Stimulated activated CD8-positive, alpha-beta memory T cell treated with anti-CD3 and anti-CD28 coated beads, Interleukin-2, amount 100 ng/mL, for 48 hours (primary cell): ENCODE data around the gene MSH5.
A peak's percentile ranks its signal among the peaks of the same experiment; 100 is the strongest.

Experiments used
- DNase-seq, 2 donors: peaks; one replicate each; pipeline ENCODE4 v3.0.0-alpha.2; 2020; ENCODE audit warnings: low read depth in 2 of 2

The MSH5 gene

DNA sequence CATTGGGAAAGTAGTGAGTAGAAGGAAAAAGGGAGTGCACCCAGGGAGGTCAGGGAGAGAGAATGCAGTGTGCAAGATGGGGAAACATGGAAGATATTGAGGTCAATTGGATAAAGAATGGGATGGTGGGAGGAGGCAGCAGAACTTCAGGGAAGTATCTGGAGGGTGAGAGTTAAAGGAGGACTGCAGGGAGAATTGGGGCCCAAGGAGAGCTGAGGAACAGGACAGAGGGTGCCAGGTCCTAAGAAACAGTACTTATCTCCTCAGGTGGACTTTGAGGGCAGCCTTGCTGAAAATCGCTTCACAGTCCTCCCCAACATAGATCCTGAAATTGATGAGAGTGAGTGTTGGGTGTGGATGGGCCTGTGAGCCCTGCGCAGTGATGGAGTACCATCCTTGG lies 18.5 kb downstream of the MSH5 start:
- no peak for DNase-seq

DNA sequence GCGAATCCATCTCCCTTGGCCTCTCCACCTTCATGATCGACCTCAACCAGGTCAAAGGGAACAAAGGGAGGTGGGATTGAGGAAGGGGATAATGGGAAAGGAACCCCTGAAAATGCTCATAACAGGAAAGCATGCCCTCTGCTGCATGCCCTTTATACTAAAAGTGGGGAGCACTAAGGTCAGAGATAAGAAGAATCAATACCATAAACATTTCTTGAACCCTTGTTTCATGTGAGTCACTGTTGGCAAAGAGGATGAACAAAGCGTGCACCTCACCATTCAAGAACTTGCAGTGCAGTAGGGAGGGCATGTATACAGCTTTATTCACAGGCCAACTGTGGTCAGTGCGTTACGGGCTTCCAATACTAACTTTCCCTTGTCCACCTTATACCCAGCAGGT lies 21.0 kb downstream of the MSH5 start:
- no peak for DNase-seq

DNA sequence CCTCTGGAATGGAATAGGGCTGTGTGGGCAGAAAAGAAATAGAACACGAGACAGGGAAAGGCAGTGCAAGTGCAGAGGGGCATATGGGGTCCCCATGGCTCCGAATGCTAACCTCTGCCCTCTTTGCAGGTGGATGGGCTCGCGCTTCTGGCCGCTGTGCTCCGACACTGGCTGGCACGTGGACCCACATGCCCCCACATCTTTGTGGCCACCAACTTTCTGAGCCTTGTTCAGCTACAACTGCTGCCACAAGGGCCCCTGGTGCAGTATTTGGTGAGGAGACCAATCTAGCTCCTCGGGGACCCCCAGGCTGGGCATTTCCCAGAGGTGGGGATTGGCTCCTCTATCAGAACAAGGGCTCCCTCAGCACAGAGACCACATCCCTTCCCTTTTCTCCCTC lies 21.5 kb downstream of the MSH5 start:
- no peak for DNase-seq

DNA sequence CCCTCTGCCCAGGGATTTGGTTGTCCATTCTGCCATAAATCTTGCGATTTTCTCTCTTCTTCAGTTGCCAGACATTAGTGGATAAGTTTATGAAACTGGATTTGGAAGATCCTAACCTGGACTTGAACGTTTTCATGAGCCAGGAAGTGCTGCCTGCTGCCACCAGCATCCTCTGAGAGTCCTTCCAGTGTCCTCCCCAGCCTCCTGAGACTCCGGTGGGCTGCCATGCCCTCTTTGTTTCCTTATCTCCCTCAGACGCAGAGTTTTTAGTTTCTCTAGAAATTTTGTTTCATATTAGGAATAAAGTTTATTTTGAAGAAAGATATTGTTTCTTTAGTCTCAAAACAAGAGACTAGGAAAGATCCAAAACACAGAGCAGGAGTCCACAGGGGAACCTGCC lies 22.6 kb downstream of the MSH5 start, which contains the start of gene SAPCD1:
SAPCD1 (plus strand) TSS at position 301 of the 400 bp plus-strand sequence. CDS start 399 bp downstream, outside the sequence.
- no peak for DNase-seq

DNA sequence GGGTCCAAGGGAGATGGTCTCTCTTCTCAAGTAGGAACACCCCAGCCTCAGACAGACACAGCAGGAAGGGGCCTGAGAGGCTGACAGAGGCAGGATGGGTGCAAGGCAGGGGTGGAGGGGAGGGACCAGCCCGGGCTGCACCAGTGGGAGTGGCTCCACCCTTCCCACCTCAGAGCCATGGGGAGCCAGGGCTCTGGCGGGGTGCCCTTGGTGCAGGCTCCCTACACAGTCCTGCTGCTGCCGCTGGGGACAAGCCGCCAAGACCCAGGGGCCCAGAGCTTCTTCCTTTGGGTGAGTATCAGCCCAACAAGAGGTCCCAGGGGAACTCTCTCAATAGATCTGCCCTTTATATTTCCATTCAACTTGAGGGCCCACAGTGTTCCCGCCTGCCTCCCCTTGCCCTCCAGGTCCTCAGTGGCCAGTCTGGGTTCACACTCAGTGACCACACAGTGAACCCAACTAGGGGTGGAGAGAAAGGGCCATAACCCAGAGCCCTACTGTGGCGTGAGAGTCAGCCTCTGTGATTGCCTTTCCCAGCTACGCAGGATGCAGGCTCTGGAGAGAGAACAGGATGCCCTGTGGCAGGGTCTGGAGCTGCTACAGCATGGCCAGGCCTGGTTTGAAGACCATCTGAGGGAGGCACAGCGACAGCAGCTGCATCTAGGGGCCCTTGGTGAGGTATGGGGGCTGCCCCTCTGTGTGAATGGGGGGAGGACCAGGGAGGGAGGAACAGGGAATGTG lies 23.2 kb downstream of the MSH5 start:
- DNase-seq: no peak

DNA sequence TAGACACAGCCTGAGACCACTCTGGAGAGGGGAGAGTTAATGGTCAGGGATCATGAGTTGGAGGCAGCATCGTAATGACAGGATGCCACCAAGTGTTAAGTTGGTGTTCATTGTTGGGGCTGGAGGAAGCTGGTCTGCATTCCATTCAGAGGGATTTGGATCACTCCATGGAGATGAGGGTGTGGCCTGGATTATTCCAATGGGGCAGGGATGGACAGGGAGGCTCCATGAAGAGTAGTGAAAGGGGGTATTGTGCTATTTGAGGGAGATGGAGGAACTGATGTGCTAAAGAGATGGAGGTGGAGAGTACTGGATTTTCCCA lies 23.8 kb downstream of the MSH5 start:
- DNase-seq: no peak

DNA sequence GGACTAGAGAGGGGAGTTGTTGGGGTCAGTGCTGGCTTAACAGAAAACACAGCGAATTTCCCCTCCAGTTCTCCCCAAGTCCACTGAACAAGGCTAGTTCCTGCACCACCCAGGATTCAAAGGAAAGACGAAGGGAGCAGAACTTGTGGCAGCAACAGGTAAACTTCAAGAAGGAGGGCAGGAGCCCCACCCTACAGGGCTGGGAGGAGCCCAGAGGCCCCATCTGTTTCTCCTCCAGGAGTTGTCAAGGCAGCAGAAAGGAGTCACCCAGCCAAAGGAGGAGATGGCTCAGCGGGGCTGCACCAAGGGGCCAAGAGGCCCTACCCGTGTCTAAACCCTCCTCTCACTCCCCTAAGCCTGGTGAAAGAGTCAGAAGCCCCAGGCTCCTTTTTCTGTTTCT lies 24.4 kb downstream of the MSH5 start:
- no peak for DNase-seq

DNA sequence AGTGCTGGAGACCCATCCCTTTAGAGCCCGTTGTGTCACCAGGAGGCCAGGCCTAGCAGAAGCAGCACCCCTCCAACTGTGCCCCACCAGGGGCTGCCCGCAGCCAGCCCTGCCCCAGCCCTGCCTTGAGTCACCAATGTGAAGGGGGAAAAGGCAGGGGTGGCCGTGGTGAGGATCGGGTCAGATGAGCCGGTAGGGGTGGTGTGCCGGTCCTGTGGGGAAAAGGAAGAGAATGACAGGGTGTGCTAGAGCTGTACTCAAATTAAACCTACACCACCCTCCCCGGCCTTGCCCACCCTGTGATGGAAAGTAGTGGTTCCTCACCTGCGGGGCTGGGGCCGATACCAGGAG lies 25.7 kb downstream of the MSH5 start:
- no peak for DNase-seq

DNA sequence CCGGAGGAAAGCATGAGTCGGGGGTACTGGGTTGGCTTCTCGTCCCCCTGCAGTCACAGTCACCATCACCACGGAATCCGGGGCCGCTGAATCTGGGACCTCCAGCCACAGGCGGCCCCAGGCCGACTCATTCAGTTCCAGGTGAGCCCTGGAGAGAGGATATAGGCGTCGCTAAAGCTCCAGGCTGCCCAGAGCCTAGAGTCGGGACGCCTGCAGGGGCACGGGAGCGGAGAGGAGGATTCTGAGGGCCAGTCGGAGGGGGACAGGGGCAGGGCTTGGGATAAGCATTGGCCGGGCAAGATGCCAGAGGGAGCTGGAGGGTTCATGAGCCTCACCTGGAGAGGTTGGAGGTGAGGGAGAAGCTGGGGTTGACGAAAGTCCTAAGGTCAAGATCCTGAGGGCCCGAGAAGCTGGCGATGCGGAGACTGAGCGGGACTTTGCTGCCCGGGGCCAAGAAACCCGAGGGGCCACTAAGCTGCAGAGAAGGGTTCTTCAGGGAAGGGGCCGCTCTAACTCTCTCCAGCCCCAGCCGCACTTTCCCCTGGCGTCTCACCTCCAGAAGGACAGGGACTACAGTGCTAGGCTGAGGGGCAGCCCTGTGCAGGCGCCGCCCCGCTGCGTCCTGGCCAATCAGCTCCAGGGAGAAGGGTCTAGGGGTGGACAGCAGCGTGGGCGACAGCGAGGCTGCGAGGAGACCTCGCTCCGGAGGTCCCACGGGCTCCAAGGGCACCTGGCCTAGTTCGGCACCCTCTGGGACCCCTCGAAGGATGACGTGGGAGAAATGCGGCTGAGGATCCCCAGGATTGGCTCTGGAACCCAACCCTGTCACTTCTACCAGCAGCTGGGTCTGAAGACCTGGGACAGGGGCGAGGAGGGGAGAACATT lies 26.3 kb downstream of the MSH5 start:
- no peak for DNase-seq

DNA sequence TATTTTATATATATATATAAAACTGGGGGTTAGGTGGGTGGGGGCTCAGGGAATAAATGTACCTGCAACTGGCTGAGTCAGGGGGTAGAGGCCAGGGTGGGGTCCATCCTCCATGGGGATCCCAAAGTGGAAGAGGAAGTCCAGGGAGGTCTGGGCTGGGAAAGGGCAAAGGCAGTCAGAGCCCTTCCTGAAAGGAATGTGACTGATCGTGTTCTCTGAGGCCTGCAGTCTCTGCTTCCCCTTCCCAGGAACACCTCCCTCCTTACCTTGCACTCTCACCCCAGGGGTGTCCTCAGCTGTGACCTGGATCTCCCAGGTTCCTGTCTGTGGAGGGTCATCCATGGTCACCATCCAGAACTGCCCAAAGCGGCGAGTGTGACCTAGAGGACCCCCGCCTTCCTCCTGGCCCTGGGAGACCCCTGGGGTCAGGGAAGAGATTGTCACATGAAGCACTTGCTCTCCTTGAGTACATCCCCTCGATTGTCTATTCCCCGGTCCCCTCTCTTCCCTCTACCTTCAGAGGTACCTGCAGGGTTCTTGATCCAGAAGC lies 27.4 kb downstream of the MSH5 start:
- DNase-seq: no peak

DNA sequence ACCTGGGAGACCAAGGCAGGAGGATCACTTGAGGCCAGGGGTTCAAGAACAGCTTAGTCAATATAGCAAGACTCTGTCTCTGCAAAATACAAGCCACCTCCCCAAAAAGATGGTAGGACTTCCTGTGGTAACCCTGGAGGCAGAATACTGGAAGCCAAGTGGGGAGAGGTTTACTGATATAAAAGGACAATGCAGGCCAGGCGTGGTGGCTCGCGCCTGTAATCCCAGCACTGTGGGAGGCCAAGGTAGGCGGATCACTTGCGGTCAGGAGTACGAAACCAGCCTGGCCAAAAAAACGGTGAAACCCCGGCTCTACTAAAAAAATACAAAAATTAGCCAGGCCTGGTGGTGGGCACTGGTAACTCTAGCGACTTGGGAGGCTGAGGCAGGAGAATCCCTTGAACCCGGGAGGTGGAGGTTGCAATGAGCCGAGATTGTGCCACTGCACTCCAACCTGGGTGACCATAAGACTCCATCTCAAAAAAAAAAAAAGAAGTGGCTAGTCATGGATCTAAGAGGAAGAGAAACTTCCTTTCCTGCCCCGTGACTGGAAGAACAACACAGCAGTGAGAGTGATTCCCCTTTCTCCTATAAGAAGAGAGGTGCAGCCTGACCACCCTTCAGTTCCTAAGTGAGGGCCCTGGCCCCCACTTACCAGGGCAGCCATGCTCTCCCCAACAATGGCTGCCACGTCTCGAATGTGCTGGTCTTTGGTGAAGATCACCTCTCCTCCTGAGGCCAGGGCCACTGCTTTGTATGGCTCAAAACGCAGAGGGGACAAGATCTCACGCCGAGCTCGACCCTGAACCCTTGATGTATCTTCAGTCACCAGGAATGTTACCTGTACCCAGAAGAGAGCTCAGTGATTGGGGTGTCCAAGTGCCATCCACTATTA lies 28.8 kb downstream of the MSH5 start:
- no peak for DNase-seq

DNA sequence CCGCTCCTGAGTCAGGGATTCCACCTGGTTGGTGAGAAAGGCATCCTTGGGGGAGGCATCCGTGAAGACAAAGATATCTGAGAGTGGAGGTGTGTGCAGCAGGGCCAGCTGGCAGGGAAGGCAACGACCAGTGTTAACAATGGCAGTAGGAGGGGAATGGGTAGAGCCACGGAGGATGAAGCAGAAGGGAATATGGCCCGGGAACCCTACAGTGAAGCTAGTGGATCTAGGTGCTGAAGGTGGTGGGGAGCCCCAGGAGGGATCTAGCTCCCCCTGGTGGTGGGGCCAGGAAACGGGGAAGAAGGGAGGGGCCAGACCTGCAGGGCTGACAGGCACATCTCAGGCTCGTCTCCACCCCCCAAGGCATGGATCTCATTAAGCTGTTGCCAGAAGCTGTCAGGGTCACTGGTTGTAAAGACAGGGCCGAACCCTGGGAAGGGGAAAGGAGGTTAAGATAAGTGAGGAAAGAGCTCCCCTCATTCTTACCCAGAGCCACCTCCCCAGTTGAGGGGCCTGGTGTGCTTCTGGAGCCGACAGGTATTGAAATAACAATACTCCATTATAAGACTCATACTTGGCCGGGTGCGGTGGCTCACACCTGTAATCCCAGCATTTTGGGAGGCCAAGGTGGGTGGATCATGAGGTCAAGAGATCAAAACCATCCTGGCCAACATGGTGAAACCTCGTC lies 30.0 kb downstream of the MSH5 start:
- peak; percentile 69 to 79 for DNase-seq

DNA sequence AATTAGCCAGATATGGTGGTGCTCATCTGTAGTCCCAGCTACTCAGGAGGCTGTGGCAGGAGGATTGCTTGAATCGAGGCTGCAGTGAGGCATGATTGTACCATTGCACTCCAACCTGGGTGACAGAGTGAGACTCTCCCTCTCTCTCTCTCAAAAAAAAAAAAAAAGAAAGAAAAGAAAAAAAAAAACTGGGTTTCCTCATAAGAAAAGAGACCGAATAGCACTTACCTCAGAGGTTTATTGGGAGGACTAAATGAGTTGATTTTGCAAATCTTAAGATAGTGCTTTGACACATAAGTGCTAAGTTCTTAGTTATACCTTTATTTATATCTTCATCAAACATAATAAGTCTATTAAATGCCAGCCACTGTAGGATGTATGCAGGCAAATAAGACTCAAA lies 31.1 kb downstream of the MSH5 start:
- DNase-seq: no peak

DNA sequence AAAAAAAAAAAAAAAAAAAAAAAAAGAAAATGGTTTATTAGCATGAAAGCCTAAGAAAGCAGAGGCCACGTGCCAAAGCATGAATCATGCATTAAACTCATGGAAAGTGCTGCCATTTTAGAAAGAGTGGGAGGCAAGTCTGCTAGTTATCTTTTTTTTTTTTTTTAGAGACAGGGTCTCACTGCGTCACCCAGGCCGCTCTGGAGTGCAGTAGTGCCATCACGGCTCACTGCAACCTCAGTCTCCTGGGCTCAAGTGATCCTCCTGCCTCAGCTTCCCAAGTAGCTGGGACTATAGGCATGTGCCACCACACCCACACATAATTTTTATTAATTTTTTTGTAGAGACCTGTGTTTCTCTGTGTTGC lies 32.2 kb downstream of the MSH5 start:
- DNase-seq: no peak

DNA sequence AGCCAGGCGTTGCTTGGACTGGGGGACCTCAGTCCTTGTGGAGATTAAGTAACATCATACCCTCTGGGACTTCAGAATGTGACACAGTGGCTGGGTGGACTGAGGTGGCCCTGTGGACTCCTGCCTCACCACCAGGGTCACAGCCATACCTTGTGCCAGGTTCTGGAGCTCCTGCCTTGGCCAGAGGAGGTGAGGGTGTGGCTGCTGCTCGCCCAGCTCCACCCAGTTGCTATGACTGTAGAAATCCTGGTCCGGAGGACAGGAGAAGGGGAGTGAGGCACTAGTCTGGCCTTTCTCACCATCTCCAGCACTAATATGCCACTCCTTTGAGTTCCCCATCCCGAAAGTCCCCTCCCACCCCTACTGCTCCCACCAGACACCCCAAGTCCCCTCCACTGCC lies 35.4 kb downstream of the MSH5 start:
- no peak for DNase-seq

DNA sequence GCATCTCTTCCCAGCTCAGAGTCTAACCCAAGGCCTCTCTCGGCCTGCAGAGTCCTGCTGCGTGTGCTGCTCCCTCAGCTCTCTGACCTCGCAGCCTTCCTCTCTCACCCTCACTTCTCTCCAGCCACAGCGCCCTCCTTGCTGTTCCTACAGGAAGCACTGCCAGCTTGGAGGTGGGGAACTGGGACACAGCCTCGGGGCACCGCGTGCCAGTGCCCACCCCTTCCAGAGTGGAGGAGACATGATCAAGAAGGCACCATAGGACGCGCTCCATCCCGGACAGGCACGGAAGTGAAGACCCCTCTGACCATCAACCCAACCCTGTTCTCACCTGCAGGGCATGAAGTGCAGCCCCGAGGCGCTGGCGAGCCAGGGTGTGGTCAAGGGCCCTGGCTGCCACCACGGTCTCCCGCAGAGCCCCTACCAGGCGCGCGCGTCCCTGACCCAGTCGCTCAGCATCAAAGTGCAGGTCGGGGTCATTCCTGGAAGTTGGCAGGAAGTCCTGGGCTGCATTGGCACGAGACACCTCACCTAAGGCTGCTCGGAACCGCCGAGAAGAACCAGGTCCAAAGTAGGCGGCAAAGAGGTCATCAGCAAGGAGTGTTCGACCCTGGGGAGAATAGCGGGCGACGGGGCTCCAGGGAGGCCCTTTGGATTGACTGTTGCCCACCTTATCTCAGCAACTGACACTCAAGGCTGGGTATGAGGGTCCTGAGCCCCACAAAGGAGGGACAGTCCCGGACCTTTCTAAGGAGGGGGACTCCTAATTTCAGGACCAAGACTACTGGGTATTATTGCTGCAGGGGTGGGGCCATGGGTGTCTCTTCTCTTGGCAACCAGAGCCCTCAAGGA lies 36.1 kb downstream of the MSH5 start:
- DNase-seq: no peak

DNA sequence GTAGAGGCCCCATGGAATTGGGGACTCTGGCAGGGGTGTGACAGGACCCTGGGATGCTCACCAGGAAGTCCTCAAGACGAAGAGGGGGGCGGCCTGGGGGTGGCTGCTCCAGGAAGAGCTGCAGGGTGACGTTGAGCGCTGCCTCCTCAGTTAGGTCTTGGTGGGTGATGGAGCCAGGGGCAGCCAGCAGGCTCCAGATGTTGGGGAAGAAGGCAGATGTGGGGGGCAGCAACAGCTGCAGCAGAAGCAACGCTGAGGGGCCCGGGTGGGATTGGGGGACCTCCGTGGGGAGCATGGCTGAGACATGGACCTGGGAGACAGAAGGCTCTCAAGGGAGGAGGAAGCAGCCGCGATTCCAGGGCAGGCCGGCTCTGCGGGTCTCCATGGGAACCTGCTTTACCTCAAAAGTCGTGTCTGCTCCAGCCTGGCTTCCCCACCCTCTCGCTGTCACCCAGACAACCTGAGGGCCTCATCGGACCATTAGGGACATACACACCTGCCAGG lies 36.7 kb downstream of the MSH5 start:
- no peak for DNase-seq

DNA sequence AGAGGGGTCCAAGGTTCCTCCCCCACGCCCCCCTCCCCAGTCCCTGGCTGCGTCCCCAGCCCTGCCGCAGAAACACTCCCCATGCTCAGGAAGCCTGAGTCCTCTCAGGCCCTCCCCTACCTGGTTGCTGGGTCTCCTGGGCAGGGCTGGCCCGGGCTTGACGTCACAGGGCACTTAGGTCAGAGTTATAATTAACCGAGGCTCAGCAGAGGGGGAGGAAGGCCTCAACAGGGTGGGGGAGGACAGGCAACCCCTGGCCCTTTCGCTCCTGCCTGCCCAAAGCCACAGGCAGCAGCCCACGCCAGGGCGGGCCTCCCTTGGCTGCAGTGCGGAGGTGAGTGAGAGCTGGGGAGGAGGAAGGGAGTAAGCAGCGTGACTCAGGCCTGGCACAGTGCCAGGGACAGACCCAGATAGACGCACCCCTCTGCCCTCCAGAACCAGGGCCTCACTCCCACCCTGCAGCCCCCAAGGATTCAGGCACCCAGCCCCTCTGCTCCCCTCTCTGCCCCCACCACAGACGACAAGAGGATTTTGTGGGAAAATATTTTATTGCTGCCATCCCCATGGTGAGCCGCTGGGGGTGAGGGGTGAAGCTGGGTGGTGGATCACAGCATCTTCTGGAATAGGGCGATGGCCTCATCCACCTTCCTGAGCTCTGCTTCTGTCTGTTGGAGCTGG lies 37.3 kb downstream of the MSH5 start, which contains the start of gene VWA7:
VWA7 (minus strand) TSS at position 340 of the 678 bp plus-strand sequence. CDS start 549 bp downstream, outside the sequence.
- peak; percentile 68 to 77 for DNase-seq

DNA sequence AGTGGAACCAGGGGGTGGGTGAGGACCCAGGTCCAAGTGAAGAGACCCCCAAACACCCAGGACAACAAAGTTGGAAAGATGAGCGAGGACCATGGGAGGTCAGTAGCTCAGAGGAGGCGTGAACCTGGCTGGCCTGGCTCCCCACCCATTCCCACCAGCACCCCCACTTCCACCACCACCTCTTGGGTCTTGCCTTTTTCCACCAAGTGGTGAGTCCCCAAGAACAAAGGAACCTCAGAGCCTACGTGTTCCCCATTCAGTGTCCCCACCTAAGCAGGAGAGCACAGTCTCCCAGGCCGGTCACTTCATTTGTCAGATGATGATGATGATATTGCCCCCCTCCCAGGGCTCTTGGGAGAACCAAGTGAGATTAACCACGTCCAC lies 37.9 kb downstream of the MSH5 start:
- no peak for DNase-seq

DNA sequence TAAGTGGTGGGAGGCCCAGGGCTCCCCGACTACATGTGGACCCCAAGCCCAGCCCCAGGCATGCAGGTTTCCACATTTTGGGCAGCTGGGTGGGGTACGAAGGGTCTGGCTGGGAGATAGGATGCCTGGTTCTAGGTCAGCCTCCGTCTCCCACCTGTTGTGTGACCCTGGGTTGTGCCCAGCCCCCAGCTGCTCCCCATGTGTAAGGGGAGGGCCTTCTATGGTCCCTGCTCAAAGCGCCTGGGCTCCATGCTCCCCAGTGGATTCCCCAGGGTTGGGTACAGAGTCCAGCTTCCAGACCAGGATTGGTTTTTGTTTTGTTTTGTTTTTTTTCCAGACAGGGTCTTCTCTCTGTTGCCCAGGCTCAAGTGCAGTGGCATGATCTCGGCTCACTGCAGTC lies 38.4 kb downstream of the MSH5 start:
- DNase-seq: no peak
